Jurkat, Clone E6-1 (cell line): ENCODE data around the gene ADA.

ENCODE experiments used
- DNase-seq: peaks from one replicate; pipeline ENCODE4 v3.0.0-alpha.2; 2011; ENCODE audit warnings: low read depth, low spot score
- H3K4me3 ChIP-seq: 2 replicates; pipeline ENCODE4 v1.5.1; 2011; ENCODE audit warnings: mild to moderate bottlenecking, low read length, control low read depth, moderate library complexity

Gene ADA

GRCh38 chr20:44648579-44648978 is 2.9 kb downstream of the ADA start:
- H3K4me3 ChIP-seq, result peak overlapping the region; percentile 99
- DNase-seq, result peak; percentile 69

DNA sequence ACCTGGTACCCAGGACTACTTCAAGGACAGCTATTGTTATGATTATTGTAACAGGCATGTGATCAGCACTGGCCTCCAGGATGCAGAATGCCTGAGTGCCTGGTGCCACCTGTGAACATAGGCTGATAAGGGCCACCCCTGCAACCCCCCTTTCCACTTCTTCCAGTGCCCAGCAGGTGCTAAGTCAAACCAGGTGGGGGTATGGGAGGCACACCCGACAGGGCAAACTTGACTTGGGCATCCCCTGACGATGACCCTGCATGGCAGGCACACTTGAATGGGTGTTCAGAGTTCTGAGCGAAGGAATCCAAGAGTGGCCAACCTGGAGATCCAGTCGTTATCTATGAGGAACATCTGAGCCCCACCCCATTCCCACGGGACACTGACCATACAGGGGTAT is 3.4 kb downstream of the ADA start:
- H3K4me3 ChIP-seq, result peak overlapping the region; percentile 99
- DNase-seq, result peak; percentile 68

- H3K4me3 ChIP-seq, result peak overlapping the region; percentile 99
Observed at GRCh38 chr20:44646641-44647274, 4.7 kb downstream of the ADA start.

GRCh38 chr20:44646023-44646640 is 5.4 kb downstream of the ADA start:
- peak; percentile 100 for DNase-seq

More at GRCh38 chr20:44646641-44647274, 4.7 kb downstream of the ADA start:
- peak; percentile 77 for DNase-seq

DNA sequence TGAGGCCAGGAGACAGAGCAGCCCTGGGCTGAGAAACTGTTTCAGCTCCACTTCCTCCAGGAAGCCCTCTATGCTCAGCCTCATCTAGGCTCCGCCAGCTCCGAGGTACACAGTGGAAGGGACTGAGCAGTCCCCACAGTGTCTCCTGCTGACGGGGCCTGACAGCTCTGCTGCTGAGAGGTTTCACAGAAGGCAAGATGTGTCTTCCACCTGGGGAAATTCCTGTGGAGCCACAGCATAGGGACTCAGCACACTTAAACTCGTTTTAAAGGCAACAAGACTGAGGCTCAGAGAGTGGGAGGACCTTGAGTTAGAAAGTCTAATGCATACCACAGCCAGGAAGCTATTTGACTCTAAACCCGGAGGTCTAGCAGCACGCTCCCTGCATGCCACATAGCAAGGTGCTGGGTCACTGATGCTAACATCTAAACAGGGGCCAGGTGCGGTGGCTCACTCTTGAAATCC is 6.8 kb downstream of the ADA start:
- peak overlapping the region; percentile 39 for H3K4me3 ChIP-seq
- DNase-seq, result no peak

More at GRCh38 chr20:44646023-44646640, 5.4 kb downstream of the ADA start:
- H3K4me3 ChIP-seq, result peak overlapping the region; percentile 99

GRCh38 chr20:44644230-44644617 is 7.3 kb downstream of the ADA start:
- peak overlapping the region; percentile 39 for H3K4me3 ChIP-seq
- DNase-seq, result no peak

GRCh38 chr20:44643596-44644229 is 7.8 kb downstream of the ADA start:
- DNase-seq, result no peak
- peak overlapping the region; percentile 39 for H3K4me3 ChIP-seq

DNA sequence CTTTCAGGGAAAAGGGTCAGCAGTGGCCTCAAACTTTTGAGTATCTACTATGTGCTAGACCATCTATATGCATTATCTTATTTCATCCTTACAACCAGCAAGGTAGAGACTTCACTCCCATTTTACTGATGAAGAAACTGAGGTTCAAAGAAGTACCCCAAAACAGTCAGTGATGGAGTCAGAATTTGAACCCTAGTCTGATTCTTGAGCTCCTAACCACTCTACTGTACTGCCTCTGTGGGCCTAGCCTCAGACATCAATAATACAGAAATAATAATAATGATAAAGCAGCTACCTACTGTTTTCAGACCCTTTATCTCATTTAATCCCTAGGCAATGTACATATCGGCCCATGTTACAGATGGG is 8.4 kb downstream of the ADA start:
- H3K4me3 ChIP-seq, result peak overlapping the region; percentile 39

DNA sequence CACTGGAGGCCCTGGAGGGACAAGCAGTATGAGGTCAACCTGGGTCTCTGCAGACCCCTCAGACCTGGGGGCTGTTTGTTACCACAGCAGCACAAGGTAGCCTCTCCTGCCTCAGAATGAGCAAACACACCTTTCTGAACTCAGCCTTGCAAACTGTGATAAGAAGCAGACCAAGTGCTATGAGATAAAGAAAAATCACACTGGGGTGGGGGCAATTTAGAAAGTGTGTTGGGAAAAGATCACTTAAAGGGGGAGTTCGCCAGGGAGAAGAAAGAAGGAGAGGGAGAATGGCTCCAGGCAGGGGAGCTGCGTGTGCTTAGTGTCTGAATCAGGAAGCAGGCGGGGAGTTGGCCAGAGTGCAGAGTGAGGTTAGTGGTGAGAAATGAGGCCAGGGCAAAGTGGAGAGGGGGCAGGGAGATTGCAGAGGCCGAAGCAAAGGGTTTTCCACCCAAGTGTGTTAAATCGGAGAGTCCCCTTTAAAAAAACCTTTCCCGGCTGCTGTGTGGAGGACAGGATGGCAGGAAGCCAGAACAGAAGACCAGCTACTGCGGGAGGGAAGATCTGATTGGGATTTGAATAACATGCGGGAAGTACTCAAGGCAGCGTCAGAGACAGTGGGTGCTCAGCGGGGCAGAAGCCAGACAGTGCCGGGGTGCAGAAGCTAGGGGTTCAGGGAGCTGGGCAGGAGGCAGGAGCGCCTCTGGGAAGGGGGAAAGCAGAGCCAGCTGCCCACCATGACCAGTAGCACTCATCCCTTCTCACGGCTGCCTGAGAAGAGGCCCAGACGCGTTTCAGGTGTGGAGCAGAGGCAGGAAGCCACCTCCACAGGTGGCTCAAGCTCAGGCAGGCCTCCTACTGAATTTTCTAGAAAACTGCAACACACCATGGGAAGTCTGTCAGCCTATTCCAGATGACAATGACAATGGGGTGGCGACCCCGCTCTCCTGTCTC is 9.0 kb downstream of the ADA start:
- H3K4me3 ChIP-seq, result peak overlapping the region; percentile 39
- DNase-seq, result no peak

More for the DNA sequence above, 8.4 kb downstream of the ADA start:
- DNase-seq, result no peak

DNA sequence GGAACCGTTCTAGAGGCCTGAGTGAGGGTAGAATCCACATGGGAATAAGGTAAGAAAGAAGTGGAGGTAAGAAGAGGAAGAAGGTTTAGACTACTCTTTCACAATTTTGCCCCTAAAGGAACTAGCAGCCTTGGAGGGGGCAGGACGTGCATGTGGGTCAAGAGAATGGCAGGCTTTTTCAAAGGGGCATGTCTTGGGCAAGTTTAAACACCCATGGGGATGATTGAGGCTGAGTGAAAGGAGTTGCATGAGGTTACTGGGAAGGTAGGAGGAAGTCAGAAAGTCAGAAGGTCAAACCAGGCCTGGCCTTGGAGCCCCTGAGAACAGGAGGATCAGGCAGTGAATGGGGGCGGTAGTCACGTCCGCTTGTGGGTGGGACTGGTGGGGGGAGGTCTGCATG is 10.2 kb downstream of the ADA start:
- no peak overlapping the region for H3K4me3 ChIP-seq
- no peak for DNase-seq

DNA sequence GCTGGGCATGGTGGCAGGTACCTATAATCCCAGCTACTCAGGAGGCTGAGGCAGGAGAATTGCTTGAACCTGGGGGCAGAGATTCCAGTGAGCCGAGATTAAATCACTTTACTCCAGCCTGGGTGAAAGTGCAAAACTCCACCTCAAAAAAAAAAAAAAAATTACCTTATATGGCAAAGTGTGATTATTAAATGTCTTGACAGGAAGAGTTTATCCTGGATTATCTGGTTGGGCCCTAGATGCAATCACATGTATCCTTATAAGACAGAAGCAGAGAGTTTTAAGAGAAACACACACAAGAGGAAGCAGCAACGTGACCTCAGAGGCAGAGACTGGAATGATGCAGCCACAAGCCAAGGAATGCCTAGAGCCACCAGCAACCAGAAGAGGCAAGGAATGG is 11.0 kb downstream of the ADA start:
- DNase-seq, result no peak

DNA sequence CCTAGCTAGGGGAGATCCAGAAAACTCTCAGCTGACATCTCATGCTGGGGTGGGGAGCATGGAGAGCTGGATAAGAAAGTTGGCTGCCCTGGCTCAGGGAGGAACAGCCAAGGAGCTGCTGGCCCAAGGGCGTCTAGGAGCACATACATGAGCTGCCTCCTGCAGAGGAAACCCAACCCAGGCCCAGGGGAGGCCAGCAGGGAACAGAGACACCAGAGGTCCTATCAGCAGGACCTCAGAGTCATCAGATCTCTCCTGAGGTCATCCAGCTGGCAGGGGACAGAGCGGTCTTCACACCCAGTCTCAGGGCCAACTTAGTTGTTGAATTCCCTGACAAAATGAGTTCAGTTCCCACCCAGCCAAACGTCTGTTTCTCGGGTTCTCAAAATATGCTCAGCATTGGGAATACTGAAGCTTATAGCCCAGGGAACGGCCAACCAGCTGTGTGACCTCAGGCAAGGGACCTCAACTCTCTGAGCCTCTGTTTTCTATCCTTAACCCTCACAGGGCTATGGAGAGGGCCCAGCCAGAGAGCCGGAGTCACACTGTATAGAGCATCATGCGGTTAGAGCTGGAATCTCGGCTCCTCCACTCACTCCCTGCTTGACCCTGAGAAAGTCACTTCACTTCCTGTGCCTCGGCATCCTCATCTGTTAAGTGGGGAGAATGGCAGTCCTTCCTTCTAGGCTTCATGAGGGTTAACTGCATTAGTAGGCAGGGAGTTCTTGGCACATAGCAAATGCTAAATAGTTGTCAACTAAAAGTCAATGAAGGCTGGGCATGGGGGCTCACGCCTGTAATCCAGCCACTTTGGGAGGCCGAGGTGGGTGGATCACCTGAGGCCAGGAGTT is 13.8 kb downstream of the ADA start:
- DNase-seq, result no peak
- H3K4me3 ChIP-seq, result no peak overlapping the region

More for the DNA sequence above, 11.0 kb downstream of the ADA start:
- H3K4me3 ChIP-seq, result no peak overlapping the region

GRCh38 chr20:44637042-44637441 is 14.5 kb downstream of the ADA start:
- H3K4me3 ChIP-seq, result no peak overlapping the region
- DNase-seq, result no peak

- H3K4me3 ChIP-seq, result no peak overlapping the region
- no peak for DNase-seq
Observed at GRCh38 chr20:44635877-44636276, 15.6 kb downstream of the ADA start.

DNA sequence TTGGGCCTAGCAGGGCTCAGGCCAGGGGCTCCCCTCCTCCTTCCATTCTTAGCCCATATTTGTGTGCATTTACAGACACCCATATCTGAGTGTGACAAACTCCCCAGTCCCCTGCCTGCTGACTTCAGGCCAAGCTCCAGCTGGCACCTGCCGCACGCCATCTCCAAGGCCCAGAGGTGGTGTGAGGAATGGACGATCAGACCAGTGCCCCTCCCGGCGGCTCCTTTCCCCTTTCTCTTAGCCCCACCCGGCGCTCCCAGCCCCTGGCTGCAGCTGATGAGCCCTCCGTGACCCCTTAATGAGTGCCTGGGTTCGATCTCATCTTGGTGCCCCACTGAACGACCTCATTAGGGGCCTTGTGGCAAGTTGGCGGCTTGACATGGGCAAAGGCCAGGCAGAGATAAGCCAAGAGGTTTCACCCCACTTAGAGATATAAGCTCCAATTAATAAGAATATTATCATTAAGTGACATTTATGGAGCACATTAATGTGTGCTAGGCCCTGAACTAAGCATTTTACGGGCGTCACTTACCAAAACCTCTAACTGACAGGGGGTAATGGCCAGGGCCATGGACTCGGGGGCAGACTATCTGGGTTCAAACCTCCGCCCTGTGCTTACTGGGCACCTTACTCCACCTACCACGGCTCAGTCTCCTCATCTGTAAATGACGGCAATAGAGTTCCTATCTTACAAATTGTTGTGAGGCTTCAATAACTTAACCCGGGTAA is 17.5 kb downstream of the ADA start:
- no peak overlapping the region for H3K4me3 ChIP-seq
- DNase-seq, result no peak

DNA sequence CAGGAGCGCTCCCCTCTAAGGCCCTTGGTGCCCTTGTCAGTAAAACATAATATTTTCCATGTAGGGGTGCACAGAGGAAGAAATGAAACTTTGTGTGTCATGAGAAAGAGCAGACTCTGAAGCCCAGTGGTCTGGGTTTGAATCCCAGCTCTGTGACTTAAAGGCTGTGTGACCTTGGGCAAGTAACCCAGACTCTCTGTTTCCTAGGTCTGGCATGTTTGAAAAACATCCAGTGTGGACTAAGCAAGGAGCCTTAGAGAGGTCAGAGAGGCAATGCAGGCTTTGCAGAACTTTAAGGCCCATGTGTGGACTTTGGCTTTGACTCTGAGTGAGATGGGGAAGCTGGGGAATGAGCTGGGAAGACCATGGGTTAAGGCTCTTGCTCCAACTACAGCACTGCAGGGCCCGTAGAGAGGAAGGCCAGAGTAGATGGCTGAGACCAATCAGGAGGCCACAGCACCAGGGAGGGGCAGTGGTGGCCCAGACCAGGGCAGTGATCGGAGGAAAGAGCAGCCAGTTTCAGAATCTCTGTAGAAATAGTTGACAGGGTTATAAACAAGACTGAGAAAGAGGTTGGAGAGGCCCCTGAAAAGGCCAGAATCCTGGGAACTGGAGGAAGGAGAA is 18.2 kb downstream of the ADA start:
- no peak overlapping the region for H3K4me3 ChIP-seq
- no peak for DNase-seq

GRCh38 chr20:44632103-44632752 is 19.3 kb downstream of the ADA start:
- no peak for DNase-seq
- H3K4me3 ChIP-seq, result no peak overlapping the region
